Activated CD8-positive, alpha-beta memory T cell treated with anti-CD3 and anti-CD28 coated beads for 4 hours (primary cell): Measurements from ENCODE around the gene PLCG1.
"Not testable (repeated sequence)": the region's sequence is repeated elsewhere in the genome, so short reads cannot be mapped to it uniquely, and the experiment has no call there.

Experiments
- DNase-seq, 2 donors: peaks; one replicate each; pipeline ENCODE4 v3.0.0-alpha.2; 2020; ENCODE audit warnings: low read depth in 2 of 2

The PLCG1 gene

GRCh38 chr20:41124451-41125094 is 12.8 kb upstream of the PLCG1 start:
- no peak for DNase-seq

DNA sequence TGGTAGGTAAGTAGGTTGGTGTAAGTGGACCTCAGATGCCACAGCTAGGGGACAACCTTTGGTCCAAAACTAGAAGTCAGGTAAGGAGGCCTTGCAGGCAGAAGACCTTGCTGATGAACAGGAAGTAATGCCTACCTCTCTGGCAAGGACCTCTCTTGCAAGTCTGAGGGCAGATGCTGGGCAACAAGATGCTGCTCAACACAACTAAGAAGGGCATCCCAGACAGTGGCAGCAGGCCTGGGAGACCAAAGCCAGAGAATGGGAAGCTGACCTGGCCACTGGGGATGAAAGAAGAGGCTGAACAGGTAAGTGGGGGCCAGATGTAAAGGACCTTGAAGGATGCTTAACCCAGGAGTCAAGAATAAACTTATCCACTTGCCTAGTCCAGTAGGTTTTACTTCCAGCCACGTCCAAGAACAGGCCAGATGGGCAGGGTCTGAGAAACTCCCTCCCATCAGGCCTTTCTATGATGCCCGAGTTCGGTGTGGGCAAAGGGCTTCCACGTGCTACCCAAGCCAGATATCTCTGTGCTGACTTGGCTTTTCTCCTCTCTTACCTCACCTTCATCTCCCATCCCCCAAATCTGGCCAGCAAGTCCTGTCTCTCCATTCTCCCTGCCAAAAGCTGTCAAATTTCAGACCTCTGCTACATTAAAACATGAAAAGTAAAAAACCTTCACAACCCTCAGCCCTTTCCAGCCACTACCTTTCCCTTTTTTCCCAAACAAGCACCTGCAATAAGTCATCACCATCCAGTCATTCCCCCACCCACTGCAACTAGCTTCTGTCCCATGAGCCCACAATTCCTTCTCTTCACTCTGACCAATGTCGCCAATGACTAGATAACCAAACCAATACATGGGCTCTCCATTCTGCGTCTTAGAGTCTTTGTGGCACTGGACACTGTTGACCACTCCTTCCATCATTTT is 11.5 kb upstream of the PLCG1 start:
- DNase-seq, result no peak

- DNase-seq, result no peak
Observed at GRCh38 chr20:41126719-41127118, 10.6 kb upstream of the PLCG1 start.

DNA sequence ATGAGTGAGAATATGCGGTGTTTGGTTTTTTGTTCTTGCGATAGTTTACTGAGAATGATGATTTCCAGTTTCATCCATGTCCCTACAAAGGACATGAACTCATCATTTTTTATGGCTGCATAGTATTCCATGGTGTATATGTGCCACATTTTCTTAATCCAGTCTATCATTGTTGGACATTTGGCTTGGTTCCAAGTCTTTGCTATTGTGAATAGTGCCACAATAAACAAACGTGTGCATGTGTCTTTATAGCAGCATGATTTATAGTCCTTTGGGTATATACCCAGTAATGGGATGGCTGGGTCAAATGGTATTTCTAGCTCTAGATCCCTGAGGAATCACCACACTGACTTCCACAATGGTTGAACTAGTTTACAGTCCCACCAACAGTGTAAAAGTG is 9.0 kb upstream of the PLCG1 start:
- not testable (repeated sequence) for DNase-seq

DNA sequence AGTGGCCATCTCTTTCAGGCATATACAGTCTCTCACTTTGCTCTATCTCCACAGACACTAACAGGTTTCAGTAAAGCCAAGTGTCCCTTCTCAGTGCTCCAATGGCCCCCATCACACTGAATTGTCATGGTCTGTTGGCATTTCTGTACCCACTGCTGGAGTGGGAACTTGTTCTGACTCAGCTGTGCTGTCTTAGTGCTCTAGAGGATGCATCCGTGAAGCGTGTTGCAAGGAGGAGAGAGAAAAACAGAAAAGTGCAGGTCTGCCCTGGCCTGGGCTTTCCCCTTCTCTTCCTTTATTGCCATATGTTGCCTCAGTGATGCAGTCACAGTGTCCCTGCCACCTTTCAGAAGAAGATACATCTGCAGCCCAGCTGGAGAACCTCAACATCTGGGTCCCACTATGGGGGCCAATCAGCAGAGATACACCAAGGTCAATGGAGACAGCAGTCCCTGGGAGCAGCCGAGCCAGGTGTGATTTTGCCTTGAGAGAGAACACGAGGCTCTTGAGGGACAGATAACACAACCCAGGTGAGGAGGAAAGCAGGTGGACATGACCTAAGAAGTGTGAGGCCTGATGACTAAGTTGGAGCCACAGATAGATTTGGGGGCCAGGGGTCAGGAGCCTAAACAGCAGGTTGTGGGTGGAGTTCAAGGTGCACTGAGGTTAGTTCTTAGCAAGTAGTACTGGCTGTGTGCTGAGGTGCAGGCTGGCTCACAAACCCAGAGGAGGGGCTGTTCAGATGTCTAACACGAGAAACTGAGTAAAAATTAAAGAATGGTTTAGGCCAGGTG is 5.6 kb upstream of the PLCG1 start:
- DNase-seq, result no peak

DNA sequence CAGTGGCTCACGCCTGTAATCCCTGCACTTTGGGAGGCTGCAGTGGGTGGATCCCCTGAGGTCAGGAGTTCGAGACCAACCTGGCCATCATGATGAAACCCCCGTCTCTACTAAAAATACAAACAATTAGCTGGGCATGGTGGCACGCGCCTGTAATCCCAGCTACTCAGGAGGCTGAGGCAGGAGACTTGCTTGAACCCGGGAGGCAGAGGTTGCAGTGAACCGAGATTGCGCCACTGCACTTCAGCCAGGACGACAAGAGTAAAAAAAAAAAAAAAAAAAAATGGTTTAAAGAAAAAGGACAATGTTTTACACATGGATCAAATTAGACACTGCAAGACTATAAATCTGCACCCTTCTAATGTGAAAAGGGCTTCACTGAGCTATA is 5.0 kb upstream of the PLCG1 start:
- DNase-seq, result not testable (repeated sequence)

- peak in 1 of 2 donors; percentile 48 for DNase-seq
Observed at GRCh38 chr20:41133709-41134361, 3.5 kb upstream of the PLCG1 start.

GRCh38 chr20:41134362-41135186 is 2.8 kb upstream of the PLCG1 start:
- no peak for DNase-seq

DNA sequence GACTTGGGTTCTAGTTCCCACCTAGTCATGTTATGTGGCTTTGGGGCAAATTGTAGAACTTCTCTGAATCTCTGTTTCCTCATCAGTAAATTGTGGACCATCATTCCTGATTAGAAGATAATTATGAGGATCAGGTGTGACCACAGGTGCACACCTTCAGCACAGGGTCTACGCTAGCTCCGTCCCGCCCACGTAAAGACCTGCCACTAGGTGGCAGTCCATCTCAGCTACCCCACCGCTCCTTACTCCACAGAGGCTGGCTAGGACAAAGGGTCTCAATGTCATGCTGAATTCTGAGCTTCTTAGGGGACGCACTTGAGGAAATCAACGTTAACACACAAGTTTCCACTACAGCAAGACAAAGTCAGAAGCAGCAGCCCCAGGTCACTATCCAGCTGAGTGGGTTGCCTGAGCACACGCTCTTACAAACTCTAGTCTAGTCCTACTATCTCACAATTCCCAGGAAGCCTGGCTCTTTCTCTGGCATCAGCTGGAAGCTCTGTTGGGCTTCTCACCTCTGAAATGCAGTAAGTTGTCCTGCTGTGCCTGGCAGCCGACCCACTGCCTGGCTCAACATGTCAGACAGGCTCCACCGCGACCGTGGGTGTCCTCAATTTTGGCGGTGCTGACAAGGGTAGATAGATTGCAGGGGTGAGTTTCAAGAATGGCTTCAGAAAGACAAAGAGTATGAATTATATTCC is 2.0 kb upstream of the PLCG1 start:
- DNase-seq, result peak in 1 of 2 donors; percentile 46

- no peak for DNase-seq
Observed at GRCh38 chr20:41135888-41136679, 1.3 kb upstream of the PLCG1 start.

DNA sequence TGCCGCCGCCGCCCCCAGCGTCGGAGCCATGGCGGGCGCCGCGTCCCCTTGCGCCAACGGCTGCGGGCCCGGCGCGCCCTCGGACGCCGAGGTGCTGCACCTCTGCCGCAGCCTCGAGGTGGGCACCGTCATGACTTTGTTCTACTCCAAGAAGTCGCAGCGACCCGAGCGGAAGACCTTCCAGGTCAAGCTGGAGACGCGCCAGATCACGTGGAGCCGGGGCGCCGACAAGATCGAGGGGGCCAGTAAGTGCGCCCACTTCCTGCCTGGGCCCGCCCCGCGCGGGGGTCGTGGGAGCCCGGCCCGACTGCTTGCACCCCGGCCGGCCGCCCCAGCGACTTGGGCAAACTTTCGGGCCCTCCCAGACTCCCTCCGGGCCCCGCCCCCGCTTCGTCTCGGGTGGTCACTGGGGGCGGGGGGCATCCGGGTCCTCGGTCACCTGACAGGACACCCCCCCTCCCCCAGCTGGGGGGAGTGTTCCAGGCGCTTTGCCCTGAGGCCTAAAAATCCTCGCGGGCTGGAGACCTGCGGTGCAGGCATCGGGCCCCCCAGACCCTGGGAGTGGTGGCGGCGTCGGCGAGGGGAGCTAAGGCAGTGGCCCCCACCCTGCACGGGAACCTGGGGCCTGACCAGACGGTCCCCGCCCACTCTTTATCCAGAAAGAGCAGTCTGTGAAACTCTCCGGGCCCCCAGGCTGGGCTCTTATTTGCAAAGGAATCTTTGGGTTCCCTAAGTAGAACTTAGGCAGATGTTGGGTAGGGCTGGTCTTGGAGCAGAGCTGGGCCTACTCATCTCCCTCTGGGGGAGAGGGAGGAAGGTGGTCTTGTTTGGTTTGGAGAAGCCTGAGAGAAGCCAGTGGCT is 501 bp downstream of the PLCG1 start:
- no peak for DNase-seq

DNA sequence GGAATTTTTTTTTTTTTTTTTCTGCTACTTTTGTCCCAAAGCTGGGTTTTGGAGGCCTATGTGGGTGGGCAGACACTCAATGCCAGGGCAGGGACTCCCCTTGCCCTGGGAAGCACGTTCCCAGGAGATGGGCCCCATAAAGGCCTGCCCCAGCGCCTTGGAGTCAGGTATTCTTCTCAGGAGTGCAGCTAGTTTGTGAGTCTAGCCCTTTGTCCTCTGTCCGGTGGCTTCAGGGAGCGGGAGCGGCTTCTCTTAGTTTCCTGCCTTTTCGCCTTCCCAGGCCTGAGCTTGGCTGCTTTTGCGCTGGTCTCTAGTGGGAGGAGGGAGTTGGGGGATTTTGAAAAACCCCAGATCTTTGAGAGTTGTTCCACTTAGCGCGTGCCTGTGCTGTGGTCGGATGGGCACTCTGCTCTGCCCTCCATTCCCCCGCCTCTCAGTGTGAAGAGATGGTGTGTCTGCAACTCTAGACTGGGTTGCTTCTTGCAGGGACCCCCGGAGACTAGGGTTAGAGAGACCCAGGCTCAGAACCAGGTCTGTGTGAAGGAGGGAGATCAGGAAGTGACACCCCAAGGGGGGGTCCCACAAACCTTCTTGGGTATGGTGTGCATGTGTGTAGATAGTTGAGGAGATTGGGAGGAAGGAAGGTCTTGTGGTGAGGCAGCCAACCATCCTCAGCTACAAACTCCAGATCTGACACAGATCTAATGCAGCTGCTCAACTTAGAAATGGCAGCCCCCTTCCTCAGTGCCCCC is 1.3 kb downstream of the PLCG1 start:
- DNase-seq, result no peak

DNA sequence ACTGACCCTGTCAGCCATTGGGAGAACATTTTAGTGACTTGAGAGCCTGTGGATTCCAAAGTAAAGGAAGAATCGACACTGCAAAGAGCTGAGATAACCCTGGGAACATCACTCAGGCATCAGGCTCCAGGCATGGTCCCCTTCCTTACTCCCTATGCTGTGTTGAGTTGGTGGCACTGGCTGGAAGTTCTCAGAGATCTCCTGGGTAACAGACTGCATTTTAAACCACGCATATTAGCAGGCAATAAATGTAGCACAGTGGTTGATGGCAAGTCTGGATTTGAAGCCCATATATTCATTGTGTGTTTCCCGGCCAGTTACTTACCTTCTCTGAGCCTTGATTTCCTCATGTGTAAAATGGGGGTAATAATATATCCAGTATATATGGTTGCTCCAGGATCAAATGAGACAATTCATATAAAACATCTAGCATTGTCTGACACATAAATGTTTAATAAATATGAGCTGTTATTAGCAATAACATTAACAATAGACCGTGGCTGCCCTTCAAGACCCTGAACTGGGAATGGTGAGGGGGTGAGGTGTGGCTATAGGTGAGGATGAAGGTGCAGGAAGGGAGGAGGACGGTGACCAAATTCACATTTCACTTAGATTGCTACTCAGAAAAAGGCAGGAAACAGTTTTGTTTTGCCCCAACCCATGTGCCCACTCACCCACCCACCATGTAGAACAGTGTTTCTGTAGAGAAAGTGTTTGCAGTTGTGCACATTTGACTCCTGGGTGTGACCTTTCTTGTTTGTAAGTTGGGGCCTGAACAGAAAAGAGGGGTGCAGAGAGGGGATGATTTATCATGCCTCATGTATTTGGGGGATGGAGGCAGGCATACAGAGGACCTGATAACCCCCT is 2.1 kb downstream of the PLCG1 start:
- DNase-seq, result no peak

DNA sequence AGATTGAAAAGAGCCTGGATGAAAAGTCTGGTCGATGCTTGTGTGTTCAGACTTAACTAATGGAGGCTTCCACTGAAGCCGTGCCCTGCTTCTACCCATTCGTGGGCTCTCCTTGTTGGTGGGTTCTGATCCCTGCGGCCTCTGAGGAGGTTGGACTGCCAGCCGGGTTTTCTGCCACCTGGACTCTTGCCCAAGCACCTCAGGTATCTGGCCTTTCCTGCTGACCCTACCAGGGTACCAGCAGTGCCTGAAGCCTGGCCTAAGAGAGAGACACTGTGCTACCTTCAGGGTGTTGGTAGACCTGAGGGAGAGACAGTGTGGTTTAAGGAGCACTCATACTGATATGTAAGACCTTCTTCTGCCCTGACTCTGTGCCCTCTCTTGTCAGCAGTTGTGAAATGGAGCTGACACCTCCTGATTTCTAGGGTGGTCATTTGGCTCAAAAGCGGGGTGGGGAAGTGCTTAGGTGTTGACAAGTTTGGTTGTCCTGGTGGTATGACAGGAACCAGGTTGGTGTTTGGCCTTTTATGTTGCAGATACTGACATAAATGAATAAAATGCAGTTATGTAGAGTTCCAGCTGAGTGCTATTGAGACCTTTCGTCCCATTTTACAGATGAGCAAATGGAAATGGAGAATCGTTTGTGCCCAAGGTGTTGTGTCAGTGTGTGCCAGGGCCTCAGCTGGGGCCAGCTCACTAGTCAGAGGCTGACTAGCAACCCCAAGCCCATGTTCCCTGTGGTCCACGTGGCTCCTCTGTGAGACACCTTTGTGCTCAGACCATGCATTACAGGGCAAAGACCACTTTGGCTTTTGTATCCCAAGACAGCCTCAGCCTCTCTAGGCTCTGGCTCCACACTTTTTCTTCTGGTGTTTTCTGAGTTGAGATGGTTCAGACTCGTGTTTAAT is 3.1 kb downstream of the PLCG1 start:
- DNase-seq, result no peak

- DNase-seq, result no peak
Observed at GRCh38 chr20:41141153-41141815, 3.9 kb downstream of the PLCG1 start.
